Astrocyte (in vitro differentiated cells and primary cell): ENCODE results near the gene FNDC3B.

Experiments used
- CTCF ChIP-seq: IDR thresholded peaks from 2 replicates; pipeline ENCODE4 v1.5.1; 2011; ENCODE audit warnings: low read depth, mild to moderate bottlenecking, inconsistent platforms, low read length, moderate library complexity; ENCODE audit not compliant: insufficient read depth
- EZH2 ChIP-seq: IDR thresholded peaks from 2 replicates; pipeline ENCODE4 v1.6.1; 2012; ENCODE audit warnings: mild to moderate bottlenecking, low read length, inconsistent platforms; ENCODE audit not compliant: insufficient read depth

- TF ChIP-seq CTCF (no peak), EZH2 (no peak)
Observed at GRCh38 chr3:172343117-172343516, 303.7 kb downstream of the FNDC3B start.
